Measurements from ENCODE around the gene PRKCZ.

- TF ChIP-seq POLR2A (IDR thresholded peaks at IDR 0.05; ENCODE audit: low read depth, low read length): no peak
- TF ChIP-seq POLR2AphosphoS5 (IDR thresholded peaks at IDR 0.05; ENCODE audit: low read depth, low read length): no peak
Observed at GRCh38 chr1:2042830-2043773, 7.1 kb upstream of the PRKCZ start.
